ENCODE data around the gene MGMT.

The MGMT gene

GRCh38 chr10:129693382-129693781 is 226.3 kb downstream of the MGMT start:
- H3K79me2 ChIP-seq (ENCODE audit: low read length) = no peaks in the 10 kb centered on the region
- no peak overlapping the region for H2AFZ ChIP-seq (ENCODE audit: low read length)
- H3K4me3 ChIP-seq (ENCODE audit: low read length) = no peak overlapping the region
- no peak for DNase-seq
- H3K9me3 ChIP-seq (replicated peaks; ENCODE audit: insufficient read depth, low read length) = no peaks in the 10 kb centered on the region
- H3K27me3 ChIP-seq (replicated peaks; ENCODE audit: insufficient read depth, low read length) = no peaks in the 10 kb centered on the region
- H3F3A ChIP-seq (ENCODE audit: insufficient read depth, low read length) = no peaks in the 10 kb centered on the region
- no peak overlapping the region for H3K9ac ChIP-seq (ENCODE audit: low read length)
- H3K4me1 ChIP-seq (ENCODE audit: low read length) = no peaks in the 10 kb centered on the region
- no peak overlapping the region for H3K27ac ChIP-seq (ENCODE audit: low read length)
- TF ChIP-seq CTCF (IDR thresholded peaks at IDR 0.05; ENCODE audit: low read length) (no peak), EZH2 (optimal IDR thresholded peaks at IDR 0.05; ENCODE audit: low read depth, low read length) (no peak), EZH2phosphoT487 (IDR thresholded peaks at IDR 0.05; ENCODE audit: low read length) (no peak)
- H3K4me2 ChIP-seq (ENCODE audit: low read depth, low read length) = no peak overlapping the region
- no peaks in the 10 kb centered on the region for H4K20me1 ChIP-seq (ENCODE audit: insufficient read depth, low read length)
- H3K36me3 ChIP-seq (replicated peaks; ENCODE audit: insufficient read depth, low read length) = no peaks in the 10 kb centered on the region
- no peaks in the 10 kb centered on the region for H3K9me2 ChIP-seq (replicated peaks; ENCODE audit: insufficient read depth, low read length)

GRCh38 chr10:129694184-129694583 is 227.1 kb downstream of the MGMT start:
- no peaks in the 10 kb centered on the region for H3K9me2 ChIP-seq (replicated peaks; ENCODE audit: insufficient read depth, low read length)
- no peak overlapping the region for H2AFZ ChIP-seq (ENCODE audit: low read length)
- no peak overlapping the region for H3K9ac ChIP-seq (ENCODE audit: low read length)
- no peak overlapping the region for H3K27ac ChIP-seq (ENCODE audit: low read length)
- no peak overlapping the region for H3K4me2 ChIP-seq (ENCODE audit: low read depth, low read length)
- TF ChIP-seq EZH2 (optimal IDR thresholded peaks at IDR 0.05; ENCODE audit: low read depth, low read length) = no peak
- TF ChIP-seq CTCF (IDR thresholded peaks at IDR 0.05; ENCODE audit: low read length) = no peak
- no peak for TF ChIP-seq EZH2phosphoT487 (IDR thresholded peaks at IDR 0.05; ENCODE audit: low read length)
- no peaks in the 10 kb centered on the region for H3F3A ChIP-seq (ENCODE audit: insufficient read depth, low read length)
- H3K79me2 ChIP-seq (ENCODE audit: low read length) = no peaks in the 10 kb centered on the region
- H3K9me3 ChIP-seq (replicated peaks; ENCODE audit: insufficient read depth, low read length) = no peaks in the 10 kb centered on the region
- H3K27me3 ChIP-seq (replicated peaks; ENCODE audit: insufficient read depth, low read length) = no peaks in the 10 kb centered on the region
- H3K36me3 ChIP-seq (replicated peaks; ENCODE audit: insufficient read depth, low read length) = no peaks in the 10 kb centered on the region
- no peaks in the 10 kb centered on the region for H4K20me1 ChIP-seq (ENCODE audit: insufficient read depth, low read length)
- no peak for DNase-seq
- no peaks in the 10 kb centered on the region for H3K4me1 ChIP-seq (ENCODE audit: low read length)
- H3K4me3 ChIP-seq (ENCODE audit: low read length) = no peak overlapping the region

GRCh38 chr10:129694691-129695243 is 227.7 kb downstream of the MGMT start:
- Histone ChIP-seq H3K9me2 (replicated peaks; ENCODE audit: insufficient read depth, low read length) (no peaks in the 10 kb centered on the region), H4K20me1 (ENCODE audit: insufficient read depth, low read length) (no peaks in the 10 kb centered on the region), H3K36me3 (replicated peaks; ENCODE audit: insufficient read depth, low read length) (no peaks in the 10 kb centered on the region), H3F3A (ENCODE audit: insufficient read depth, low read length) (no peaks in the 10 kb centered on the region), H3K4me1 (ENCODE audit: low read length) (no peaks in the 10 kb centered on the region), H2AFZ (ENCODE audit: low read length) (no peak overlapping the region), H3K27ac (ENCODE audit: low read length) (no peak overlapping the region), H3K9ac (ENCODE audit: low read length) (no peak overlapping the region), H3K9me3 (replicated peaks; ENCODE audit: insufficient read depth, low read length) (no peaks in the 10 kb centered on the region), H3K4me2 (ENCODE audit: low read depth, low read length) (no peak overlapping the region), H3K27me3 (replicated peaks; ENCODE audit: insufficient read depth, low read length) (no peaks in the 10 kb centered on the region), H3K79me2 (ENCODE audit: low read length) (no peaks in the 10 kb centered on the region), H3K4me3 (ENCODE audit: low read length) (no peak overlapping the region)
- no peak for TF ChIP-seq EZH2 (optimal IDR thresholded peaks at IDR 0.05; ENCODE audit: low read depth, low read length)
- TF ChIP-seq EZH2phosphoT487 (IDR thresholded peaks at IDR 0.05; ENCODE audit: low read length) = no peak
- no peak for TF ChIP-seq CTCF (IDR thresholded peaks at IDR 0.05; ENCODE audit: low read length)
- DNase-seq = no peak
